ENCODE results near the gene RPS21.

RPS21 gene

DNA sequence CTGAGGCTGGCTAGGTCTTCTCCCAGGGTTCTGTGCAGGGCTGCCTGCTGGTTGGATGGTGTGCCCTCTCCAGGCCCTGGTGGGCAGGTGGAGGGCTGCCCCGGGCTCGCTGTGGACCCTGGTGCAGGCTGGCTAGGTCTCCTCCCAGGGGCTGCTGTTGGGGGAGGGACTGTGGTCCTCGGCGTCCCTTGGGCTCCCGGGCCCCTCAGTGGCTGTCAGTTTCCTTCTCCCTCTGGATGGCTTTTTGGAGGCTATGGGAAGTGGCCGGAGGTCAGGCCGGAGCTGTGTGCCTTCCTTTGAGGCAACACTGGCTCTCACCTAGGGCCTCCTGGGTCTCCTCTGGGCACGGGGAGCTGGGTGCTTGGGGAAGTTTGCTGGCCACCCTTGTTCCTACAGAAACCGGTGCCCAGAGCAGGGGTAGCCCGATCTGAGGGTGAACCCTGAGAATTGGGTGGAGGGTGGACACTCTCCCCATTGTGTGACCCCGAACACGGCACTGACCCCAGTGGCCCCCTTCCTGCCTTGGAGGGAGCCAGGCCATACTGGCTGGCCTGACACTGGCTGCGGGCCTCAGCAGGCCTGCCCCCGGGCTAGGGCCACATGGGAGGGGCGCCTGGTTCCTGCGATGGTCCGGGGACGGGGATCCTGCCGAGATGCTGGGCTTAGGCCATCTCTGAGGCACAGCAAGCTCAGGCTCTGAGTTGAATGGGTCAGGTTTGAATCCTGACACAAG, 24.0 kb downstream of the RPS21 start:
- no peak for DNase-seq (ENCODE audit: low read depth, low spot score)

DNA sequence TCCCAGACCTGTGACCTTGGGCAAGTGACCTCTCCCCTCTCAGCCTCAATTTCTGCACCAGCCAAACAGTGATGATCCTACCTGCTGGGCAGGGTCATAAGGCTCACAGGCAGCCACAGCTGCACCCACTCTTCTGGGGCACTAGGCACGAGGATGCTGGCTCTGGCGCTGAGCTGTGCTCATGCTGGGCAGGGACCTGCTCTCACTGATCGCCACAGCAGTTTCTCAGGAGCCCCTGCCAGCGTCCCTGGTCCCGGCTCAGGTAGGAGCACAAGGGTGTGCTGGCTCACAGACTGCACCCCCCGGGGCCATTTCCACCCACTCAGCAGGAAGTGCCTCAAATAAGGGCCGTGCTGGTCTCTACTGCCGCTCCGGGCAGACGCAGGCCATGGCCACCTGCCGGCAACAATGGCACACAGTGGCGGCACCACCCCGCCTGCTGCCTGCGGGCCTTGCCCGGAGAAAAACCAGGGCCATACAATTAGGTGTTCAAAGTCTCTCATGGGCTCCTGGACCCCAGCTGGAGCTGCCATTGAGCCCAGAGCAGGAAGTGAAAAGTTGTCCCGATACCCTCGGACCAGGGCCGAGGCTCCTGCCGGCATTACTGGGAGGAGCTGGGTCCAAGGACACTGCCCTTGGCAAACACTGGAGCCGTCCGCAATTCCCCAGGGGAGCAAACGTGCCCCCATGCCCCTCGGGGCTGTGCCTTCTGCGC, 24.7 kb downstream of the RPS21 start:
- no peak for DNase-seq (ENCODE audit: low read depth, low spot score)

DNA sequence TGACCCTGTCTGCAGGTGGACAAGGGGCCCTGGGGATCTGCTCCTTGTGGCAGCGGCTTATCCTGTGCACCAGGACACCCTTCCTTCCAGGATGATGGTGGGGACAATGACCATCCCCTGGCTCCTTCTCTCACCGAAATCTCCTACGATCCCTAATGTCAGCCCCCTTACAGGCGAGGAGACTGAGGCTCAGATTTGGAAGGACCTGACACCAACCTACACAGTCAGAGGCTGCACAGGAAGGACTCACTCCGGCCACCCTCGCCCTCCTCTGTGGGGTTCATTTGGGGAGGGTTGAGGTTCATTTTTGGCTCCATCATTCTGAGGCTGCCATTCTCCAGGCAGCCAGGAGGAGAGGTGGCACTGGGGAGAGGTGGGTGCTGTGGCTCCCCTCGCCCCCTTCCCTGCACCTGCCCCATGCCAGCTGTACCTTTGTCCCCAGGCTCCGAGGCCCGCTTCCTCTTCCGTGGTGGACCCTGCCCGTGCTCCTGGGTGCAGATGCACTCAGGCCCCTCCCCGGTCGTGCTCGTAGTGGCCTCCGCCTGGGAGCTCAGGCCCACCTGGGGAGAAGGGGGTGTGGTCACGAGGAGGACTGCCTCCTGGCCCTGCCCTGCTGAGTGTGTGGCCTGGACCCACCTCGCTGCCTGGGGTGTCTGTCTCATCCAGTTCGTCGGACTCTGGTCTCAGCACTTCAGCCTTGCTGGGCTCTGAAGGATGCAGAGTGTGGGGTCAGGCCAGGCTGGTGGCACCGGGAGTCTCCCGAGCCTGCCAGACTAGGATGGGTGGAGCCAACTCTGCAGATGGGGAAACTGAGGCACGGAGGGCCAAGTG, 25.5 kb downstream of the RPS21 start:
- DNase-seq (ENCODE audit: low read depth, low spot score), result no peak

DNA sequence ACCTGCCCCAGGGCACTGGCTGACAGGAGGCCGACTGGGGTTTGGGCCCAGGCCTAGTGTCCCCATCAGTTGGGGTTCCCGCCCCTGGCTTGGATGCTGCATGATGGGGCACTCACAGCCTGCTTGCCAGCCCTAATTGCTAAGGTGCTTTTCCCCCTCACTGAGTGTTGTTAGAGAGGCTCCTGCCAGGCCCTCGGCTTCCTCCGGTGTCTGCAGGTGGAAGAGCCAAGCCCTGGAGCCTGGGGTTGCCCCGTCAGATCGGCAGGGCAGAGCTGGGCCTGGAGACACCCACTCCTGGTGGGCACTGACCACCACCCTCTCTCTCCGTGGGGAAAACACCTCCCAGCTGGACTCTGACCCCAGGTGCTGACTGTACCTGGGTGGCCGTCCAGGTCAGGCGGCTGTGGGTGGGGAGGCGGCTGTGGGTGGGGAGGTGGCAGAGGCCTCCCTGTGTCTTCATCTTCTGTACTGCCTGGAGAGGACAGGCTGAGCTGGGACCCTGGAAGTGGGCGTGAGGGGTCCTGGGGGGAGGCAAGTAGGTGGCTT, 26.2 kb downstream of the RPS21 start:
- no peak for DNase-seq (ENCODE audit: low read depth, low spot score)

DNA sequence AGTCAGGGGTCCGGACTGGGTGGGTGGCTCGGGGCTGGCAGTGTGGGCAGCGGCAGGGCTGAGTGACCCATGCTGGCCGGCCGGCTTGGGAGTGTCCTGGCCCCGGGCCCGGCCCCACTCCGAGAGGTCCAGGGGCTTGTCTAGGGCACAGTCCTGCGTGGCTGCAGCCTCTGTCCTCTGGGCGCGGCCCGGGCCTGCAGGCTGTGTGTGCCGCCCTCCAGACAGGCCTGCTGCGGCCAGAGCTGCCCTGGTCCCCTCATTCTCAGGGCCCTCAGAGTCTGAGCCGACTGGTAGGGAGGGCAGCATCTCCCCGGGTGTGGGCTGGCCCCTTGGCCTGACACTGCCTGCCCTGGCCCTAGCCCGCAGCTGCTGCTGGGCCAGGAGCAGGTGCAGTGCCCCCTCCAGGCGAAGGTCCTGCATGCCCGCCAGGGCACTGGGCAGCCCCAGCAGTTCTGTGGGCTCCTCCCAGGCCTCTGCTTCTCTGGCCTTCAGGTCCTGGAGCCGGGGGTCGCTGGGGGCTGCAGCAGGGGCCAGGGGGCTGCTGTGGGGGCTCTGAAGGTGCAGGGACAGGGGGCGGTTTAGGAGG, 27.1 kb downstream of the RPS21 start:
- DNase-seq (ENCODE audit: low read depth, low spot score), result peak; percentile 14

DNA sequence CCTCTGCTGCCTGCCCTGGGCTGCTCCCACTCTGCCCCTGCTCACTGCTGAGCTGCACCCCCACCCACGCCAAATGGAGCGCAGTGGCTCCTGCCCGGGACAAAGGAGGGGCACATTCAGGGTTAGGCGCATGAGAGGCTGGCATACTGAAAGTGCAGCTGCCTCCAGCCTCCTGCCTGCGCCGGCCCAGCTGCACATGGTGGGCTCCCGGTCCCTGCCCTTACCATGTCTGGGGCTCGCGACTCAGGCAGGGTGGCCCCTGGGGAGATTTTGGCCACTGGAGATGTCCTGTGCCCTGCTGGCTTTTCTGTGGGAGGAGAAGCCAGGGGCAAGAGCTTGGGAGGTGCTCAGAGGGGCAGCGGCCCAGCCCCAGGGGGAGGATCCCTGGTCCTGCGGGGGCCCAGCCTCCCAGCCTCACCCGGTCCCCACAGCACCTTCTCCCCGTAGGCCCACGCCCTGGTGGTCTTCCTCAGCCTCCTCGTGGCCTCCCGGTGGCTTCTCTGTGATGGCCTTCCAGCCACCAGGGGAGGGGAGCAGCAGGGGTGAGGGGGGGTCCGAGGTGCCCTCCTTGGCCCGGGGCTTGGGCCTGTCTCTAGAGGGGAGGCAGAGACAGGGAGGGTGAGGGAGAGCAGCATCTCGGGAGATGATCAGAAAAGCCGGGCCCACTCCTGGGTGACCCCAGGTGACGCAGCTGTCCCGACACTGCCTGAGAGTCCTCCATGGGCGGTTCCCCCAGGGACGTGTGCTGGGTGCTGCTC, 28.6 kb downstream of the RPS21 start:
- no peak for DNase-seq (ENCODE audit: low read depth, low spot score)

DNA sequence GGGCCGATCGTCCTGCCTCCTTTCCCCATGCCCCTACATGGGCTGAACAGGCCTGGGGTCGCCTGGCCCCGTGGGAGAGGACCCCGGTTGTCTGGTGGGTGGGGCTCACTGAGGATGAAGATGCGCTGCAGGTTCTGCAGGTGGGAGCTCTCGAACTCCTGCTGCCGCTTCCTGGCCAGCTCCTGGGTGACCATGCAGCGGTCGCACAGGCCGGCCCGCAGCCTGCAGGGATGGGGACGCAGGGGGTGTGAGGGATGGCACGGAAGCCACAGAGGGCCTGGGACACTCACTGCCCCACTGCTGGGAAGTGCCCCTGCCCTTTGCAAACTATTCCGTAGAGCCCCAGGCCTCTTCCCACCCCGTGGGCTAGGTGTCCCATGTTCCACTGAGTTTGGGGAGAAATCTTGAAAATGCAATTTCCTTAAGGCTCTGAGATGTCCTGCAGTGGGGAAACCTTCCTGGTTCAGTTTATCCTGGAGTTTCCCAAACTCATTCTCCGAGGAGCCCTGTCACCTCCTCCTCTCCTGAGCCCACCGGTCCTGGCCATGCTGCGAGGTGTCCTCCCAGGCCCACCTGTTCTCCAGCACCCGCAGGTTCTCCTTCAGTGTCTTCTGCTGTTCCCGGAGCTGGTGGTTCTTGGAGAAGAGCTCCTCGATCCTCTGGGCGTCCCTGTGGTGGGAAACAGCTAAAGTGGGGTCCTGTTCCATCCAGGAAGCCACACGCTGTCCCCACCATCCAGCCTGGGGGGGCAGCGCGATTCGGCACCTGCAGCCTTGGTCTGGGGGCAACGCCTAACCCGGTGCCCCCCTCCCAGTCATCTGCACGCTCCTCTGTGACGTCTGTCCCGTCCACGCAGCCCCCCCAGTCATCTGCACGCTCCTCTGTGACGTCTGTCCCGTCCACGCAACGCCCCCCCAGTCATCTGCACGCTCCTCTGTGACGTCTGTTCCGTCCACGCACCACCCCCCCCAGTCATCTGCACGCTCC, 30.0 kb downstream of the RPS21 start:
- DNase-seq (ENCODE audit: low read depth, low spot score), result no peak

DNA sequence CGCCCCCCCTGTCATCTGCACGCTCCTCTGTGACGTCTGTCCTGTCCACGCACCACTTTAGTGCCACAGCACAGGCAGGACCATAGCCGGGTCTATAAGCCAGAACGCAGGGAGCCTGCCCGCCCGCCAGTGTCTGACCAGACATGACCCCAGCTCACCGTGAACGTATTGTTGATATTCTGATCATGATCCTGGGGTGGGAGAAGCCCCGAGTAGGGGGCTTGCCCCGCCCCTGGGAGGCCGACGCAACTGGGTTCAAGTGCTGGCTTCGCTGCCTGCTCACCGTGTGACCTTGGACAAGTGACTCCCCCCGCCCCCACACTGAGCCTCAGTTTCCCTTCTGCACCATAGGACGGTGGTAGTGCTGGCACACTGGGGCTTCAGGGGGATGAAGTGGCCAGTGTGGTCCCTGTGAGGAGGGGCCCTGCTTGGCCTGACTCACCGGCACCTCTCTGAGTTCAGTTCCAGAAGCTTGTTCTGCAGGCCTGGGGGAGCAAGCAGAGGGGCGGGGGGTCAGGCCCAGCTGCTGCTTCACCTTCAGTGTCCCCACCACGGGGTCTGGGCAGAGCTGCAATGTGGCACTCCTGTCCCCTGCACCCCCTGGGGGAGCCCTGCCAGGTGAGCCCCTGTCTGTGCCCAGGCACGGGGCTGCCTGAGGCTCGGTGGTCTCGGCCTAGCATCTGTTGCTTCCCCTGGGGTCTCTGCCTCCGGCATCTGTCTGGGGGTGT, 31.2 kb downstream of the RPS21 start:
- DNase-seq (ENCODE audit: low read depth, low spot score), result no peak

DNA sequence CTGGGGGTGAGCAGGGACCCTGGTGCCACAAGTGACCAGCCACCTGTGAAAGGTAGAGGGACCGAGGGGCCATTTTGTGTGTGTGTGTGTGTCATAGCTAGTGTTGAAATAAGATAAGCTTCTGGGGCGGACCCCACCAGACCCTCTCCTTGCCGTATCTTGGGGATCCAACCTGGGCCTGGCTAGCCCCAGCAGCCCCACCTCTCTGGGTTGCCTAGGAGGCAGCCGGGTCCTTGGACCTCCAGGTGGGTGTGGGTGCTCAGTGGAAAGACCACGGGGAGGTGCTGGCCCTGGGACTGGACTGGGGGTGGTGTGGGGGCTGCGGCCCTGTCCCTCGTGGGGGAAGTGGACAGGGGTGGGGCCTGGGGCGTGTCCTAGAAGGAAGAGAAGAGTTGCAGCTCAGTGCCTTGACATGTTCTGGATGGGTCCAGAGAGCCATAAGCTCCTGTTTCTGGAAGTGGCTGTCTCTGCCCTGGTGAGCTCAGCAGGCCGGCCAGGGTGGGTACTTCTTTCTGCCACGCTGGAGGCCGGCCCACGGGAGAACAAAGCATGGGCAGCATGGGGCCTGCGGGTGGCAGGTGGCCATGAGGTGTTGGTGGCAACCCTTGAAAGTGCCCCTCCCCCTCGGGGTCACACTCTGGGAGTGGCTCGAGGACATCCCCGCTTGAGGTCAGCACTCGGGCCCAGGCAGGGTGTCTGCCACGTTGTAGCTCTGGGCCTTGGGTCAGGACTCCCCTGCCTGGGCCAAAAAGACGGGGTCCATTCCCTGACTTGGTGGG, 32.0 kb downstream of the RPS21 start:
- DNase-seq (ENCODE audit: low read depth, low spot score), result no peak

DNA sequence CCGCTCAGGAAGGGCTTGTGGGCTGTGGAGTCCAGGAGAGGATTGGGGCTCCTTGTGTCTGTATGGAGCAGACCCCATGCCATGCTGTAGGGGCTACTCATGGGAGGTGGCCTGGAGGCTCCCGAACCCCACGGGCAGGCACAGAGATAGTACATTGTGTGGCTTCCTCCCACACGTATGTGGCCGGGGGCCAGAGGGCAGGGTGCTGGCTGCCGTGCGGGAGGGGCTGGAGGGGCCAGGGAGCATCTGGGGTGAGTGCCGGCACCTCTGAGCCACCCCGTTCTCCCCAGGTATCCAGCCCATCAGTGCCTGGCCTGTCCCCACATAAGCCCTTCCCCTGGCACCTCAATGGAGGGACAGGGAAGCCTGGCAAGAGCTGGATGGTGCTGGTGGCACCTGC, 32.9 kb downstream of the RPS21 start:
- no peak for DNase-seq (ENCODE audit: low read depth, low spot score)

DNA sequence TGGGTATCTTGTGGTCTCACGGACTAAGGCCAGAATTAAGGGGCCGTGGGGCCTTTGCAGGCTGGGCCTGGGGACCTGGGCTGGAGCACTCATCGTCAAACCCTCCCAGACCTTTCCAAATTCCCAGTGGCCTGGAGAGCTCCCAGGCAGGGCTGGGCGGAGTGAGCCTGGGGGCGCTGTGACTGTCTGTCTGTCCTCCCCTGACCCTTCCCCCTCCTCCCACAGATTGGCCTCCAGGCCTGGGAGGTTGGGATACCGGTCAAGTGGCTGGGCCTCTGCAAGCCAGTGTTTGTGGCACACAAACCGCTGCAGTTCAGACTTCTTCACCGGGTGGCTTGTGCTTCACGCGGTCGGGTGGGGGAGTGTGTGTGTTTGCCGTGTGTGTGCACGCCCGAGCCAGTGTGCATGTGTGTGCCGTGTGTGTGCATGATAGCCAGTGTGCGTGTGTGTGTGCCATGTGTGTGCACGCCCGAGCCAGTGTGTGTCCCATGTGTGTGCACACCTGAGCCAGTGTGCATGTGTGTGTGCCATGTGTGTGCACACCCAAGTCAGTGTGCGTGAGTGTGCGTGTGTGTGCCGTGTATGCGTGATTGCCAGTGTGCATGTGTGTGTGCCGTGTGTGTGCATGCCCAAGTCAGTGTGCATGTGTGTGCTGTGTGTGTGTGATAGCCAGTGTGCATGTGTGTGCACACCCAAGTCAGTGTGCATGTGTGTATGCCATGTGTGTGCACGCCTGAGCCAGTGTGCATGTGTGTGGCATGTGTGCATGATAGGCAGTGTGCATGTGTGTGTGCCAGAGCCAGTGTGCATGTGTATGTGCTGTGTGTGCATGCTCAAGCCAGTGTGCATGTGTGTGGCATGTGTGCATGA, 34.2 kb downstream of the RPS21 start:
- DNase-seq (ENCODE audit: low read depth, low spot score), result no peak

DNA sequence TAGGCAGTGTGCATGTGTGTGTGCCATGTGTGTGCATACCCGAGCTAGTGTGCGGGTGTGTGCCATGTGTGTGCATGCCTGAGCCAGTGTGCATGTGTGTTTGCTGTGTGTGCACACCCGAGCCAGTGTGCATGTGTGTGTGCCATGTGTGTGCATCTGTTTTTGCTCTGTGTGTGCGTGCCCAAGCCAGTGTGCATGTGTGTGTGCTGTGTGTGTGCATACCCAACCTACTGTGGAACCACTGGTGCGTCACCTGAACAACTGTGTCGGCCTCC, 34.8 kb downstream of the RPS21 start:
- no peak for DNase-seq (ENCODE audit: low read depth, low spot score)

DNA sequence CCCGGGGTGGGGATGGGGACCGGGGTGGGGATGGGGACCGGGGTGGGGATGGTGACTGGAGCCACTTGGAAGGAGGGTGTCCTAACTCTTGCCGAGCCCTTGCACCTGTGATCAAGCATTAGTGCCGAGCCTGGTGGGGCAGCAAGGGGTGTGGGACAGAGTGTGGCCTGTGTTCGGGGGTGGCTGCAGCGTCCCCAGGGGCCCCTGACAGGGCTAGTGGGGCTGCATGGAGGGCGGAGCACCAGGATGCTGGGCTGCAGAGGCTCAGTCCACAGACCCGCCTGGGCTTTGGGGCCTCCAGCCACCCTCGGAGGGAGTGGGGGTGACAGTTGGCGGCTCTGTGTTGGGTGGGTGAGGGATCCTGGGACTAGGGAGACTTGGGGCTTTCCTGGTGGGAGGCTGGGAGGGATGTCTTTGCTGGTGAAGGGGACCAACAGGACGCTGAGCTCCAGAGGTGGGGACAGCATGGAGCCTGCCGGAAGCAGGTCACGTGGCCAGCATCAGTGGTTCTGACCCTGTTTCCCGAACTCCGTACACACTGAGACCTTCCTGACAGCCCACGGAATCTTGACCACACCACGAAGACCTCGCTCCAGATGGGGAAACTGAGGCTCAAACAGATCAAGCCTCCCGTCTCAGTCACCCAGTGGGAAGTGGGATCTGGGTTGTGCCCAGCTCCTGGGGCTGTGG, 35.9 kb downstream of the RPS21 start:
- DNase-seq (ENCODE audit: low read depth, low spot score), result no peak

DNA sequence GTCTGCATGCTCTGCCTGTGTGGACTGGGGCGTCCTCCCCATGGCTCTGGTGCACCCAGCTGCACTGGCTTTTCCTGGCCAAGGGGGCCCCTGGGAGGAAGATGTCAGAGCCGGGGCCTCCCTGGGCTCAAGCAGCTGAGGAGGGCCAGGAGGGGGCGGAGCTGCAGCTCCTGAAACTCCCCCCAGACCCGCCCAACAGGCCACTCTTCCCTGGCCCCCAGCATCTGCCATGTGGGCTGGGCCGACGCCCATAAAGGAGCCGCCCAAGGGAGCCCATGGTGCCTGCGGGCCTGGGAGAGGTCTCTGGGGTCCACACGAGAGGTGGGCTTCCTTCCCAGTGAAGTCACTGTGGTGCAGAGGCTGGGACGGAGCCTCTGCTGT, 36.4 kb downstream of the RPS21 start:
- no peak for DNase-seq (ENCODE audit: low read depth, low spot score)

DNA sequence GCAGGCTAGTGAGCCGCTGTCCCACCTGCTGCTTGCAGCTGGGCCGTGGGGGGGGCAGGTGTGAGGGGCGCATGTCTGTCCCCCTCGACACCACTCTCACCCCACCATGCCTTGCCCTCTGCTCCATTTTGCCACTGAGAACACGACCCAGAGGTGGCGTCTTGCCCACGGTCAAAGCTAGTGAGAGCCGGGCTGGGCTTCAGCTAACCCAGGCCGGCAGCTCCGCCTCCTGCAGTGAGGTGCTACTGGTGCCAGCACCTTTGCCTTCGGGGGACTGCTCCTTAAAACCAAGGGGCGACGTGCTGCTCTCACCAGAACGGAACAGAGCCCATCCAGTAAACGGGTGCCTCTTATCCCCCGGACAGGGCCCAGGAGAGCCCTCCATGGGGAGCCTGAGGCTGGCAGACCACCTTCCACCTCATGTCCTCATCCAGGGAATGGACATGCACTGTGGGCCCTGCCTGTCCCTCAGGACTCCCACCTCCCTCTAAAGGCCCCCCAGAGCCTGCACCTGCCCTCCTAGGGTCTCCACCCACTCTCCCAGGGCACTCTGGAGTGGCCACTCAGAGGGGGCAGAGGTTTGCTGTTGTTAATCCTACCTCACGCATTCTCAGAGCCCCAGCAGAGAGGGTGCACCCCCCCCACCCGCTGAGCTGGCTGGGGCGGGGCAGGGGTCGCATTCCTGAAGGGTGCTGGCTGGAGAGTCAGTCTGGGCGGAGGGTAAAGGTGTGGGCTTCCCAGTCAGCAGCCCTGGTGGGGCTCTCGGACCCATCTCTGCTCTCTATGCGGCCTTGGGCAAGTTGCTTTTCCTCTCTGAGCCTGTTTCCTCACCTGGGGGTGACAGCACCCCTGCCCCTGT, 37.6 kb downstream of the RPS21 start:
- DNase-seq (ENCODE audit: low read depth, low spot score), result no peak
